Measurements from ENCODE around the gene N4BP2L2. TPM values are rescaled to one million over a fixed set of nuclear protein-coding genes. Genes with fewer than 3 reads are reported as not detected.

N4BP2L2 gene
- total and polyA plus RNA-seq, 2 of the 13 experiments (the other 11 are each of a cell fraction or from before 2014, with no cell fraction given) = 58.9 to 81.2 TPM

DNA sequence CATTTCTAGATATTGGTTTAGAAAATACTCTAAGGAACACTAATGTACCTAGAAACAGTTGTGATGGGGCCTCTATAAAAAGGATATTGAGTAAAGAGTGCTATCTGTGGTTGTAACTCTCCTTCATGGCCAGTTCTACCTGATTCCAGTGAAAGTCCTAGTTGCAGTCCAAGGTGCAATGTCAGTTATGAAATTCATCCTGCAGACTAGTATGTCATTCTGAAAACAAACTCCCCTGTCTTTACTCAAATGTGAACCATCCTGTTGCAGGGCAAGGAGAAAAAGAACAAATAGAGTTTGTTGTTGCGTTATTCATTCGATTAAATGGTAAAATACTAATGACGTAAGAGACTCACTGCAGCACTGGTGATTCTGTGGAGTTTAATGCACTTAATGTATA is 92.4 kb downstream of the N4BP2L2 start (continued):
- TF ChIP-seq ZNF264 (CRISPR knock-in tag; IDR thresholded peaks at IDR 0.05) (no peak), ZNF143 (CRISPR knock-in tag; IDR thresholded peaks at IDR 0.05) (no peak), AGO2 (optimal IDR thresholded peaks at IDR 0.05; ENCODE audit: low read depth, low read length) (no peak), FOSL2 (CRISPR knock-in tag; IDR thresholded peaks at IDR 0.05) (peak; percentile 48), IRX3 (CRISPR knock-in tag; IDR thresholded peaks at IDR 0.05; ENCODE audit: borderline replicate concordance, low read depth) (no peak), PCBP2 (optimal IDR thresholded peaks at IDR 0.05; ENCODE audit: low read depth, low read length, poor library complexity, severe bottlenecking) (no peak), SOX5 (CRISPR knock-in tag; IDR thresholded peaks at IDR 0.05; ENCODE audit: borderline replicate concordance) (peak; percentile 68), ZNF747 (CRISPR knock-in tag; IDR thresholded peaks at IDR 0.05; ENCODE audit: borderline replicate concordance) (0 out of 2 replicates have a peak, but pooled peaks have one; percentile 60), KLF6 (CRISPR knock-in tag; IDR thresholded peaks at IDR 0.05) (no peak), FLYWCH1 (CRISPR knock-in tag; IDR thresholded peaks at IDR 0.05) (no peak)
- TF ChIP-seq, protein P1, sequence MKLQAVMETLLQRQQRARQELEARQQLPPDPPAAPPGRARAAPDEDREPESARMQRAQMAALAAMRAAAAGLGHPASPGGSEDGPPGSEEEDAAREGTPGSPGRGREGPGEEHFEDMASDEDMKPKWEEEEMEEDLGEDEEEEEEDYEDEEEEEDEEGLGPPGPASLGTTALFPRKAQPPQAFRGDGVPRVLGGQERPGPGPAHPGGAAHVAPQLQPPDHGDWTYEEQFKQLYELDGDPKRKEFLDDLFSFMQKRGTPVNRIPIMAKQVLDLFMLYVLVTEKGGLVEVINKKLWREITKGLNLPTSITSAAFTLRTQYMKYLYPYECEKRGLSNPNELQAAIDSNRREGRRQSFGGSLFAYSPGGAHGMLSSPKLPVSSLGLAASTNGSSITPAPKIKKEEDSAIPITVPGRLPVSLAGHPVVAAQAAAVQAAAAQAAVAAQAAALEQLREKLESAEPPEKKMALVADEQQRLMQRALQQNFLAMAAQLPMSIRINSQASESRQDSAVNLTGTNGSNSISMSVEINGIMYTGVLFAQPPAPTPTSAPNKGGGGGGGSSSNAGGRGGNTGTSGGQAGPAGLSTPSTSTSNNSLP (IDR thresholded peaks at IDR 0.05; ENCODE audit: low read depth, low read length) = peak; percentile 85; the same call in 1 of the 2 replicates
- TF ChIP-seq, protein P2, sequence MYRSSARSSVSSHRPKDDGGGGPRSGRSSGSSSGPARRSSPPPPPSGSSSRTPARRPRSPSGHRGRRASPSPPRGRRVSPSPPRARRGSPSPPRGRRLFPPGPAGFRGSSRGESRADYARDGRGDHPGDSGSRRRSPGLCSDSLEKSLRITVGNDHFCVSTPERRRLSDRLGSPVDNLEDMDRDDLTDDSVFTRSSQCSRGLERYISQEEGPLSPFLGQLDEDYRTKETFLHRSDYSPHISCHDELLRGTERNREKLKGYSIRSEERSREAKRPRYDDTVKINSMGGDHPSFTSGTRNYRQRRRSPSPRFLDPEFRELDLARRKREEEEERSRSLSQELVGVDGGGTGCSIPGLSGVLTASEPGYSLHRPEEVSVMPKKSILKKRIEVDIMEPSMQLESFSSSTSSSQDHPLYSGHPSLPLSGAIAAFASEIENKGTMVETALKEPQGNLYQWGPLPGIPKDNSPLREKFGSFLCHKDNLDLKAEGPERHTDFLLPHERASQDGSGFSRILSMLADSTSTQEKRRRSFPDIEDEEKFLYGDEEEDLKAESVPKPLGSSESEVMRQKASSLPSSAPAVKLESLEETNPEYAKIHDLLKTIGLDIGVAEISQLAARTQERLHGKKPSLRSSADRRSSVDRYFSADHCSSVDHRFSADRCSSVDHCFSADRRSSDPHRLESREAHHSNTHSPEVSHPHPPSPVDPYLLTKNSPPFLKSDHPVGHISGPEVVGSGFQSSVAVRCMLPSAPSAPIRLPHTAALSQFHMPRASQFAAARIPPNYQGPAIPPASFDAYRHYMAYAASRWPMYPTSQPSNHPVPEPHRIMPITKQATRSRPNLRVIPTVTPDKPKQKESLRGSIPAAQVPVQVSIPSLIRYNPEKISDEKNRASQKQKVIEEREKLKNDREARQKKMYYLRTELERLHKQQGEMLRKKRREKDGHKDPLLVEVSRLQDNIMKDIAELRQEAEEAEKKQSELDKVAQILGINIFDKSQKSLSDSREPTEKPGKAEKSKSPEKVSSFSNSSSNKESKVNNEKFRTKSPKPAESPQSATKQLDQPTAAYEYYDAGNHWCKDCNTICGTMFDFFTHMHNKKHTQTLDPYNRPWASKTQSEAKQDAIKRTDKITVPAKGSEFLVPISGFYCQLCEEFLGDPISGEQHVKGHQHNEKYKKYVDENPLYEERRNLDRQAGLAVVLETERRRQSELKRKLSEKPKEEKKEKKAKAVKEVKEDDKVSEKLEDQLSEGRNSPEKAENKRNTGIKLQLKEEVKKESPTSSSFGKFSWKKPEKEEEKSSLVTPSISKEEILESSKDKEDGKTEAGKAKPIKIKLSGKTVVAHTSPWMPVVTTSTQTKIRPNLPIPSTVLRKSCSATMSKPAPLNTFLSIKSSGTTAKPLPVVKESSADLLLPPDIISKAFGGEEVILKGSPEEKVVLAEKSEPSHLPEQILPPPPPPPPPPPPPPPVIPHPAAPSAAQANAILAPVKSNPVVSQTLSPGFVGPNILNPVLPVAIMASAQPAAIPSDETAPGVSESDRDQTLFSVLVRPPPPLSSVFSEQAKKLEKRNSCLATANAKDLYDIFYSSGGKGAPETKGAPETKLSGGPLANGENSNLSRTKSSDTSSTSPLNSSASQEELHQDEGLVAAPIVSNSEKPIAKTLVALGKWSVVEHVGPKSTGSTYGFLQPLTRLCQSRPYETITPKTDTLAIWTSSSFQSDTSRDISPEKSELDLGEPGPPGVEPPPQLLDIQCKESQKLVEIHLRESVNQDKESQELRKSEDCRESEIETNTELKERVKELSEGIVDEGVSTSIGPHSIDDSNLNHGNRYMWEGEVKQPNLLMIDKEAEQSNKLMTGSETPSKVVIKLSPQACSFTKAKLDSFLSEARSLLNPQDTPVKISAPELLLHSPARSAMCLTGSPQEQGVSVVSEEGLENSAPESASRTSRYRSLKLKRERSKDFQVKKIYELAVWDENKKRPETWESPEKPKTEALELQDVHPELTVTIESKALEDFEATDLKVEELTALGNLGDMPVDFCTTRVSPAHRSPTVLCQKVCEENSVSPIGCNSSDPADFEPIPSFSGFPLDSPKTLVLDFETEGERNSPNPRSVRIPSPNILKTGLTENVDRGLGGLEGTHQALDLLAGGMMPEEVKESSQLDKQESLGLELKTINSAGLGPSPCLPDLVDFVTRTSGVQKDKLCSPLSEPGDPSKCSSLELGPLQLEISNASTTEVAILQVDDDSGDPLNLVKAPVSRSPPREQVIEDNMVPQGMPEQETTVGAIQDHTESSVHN (CRISPR knock-in tag; IDR thresholded peaks at IDR 0.05) = no peak
- TF ChIP-seq, protein P3, sequence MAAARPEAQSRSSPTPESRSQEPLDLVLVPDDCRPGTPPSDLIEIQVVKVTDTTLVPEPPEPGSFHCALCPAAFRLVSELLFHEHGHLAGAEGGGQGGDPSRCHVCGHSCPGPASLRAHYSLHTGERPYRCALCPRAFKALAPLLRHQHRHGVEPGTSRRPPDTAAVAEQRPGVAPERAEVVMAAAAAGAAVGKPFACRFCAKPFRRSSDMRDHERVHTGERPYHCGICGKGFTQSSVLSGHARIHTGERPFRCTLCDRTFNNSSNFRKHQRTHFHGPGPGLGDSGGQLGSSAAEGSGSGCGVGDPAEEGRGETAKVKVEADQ (CRISPR knock-in tag; IDR thresholded peaks at IDR 0.05; ENCODE audit: borderline replicate concordance) = no peak
- TF ChIP-seq, protein P4, sequence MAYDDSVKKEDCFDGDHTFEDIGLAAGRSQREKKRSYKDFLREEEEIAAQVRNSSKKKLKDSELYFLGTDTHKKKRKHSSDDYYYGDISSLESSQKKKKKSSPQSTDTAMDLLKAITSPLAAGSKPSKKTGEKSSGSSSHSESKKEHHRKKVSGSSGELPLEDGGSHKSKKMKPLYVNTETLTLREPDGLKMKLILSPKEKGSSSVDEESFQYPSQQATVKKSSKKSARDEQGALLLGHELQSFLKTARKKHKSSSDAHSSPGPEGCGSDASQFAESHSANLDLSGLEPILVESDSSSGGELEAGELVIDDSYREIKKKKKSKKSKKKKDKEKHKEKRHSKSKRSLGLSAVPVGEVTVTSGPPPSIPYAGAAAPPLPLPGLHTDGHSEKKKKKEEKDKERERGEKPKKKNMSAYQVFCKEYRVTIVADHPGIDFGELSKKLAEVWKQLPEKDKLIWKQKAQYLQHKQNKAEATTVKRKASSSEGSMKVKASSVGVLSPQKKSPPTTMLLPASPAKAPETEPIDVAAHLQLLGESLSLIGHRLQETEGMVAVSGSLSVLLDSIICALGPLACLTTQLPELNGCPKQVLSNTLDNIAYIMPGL (CRISPR knock-in tag; IDR thresholded peaks at IDR 0.05; ENCODE audit: borderline replicate concordance in 1 of 2, low read depth in 1 of 2) = no peak
